Spleen (tissue), 13 donors: ENCODE measurements around the gene PIGO. TPM values are rescaled to one million over a fixed set of nuclear protein-coding genes. Genes with fewer than 3 reads are reported as not detected.
A peak's percentile ranks its signal among the peaks of the same experiment; 100 is the strongest.

Source experiments
- DNase-seq: peaks from one replicate; pipeline ENCODE4 v3.0.0-alpha.2; 2020
- H3K27ac ChIP-seq, 8 donors: fragments of 200-600 bp; sonication (generic) in 7 of 8; 1 replicate in 4 of 8; 2 replicates in 4 of 8; pipeline versions ENCODE4 v1.5.0 to v1.8.0; 2016 to 2021; ENCODE audit warnings: inconsistent platforms in 4 of 8, mild to moderate bottlenecking in 4 of 8, moderate library complexity in 1 of 8
- H3K27me3 ChIP-seq, 7 donors: fragments of 200-600 bp; sonication (generic) in 6 of 7; replicated peaks in 1 of 7; 1 replicate in 4 of 7; 2 replicates in 3 of 7; pipeline versions ENCODE4 v1.5.0 to v1.8.0; 2016 to 2021; ENCODE audit warnings: inconsistent platforms in 3 of 7, mild to moderate bottlenecking in 1 of 7
- H3K36me3 ChIP-seq, 6 donors: fragments of 200-600 bp; sonication (generic) in 5 of 6; 1 replicate in 4 of 6; 2 replicates in 2 of 6; pipeline versions ENCODE4 v1.5.0 to v1.8.0; 2016 to 2021; ENCODE audit warnings: inconsistent platforms in 2 of 6
- H3K4me1 ChIP-seq, 6 donors: fragments of 200-600 bp; sonication (generic) in 5 of 6; 1 replicate in 3 of 6; 2 replicates in 3 of 6; pipeline versions ENCODE4 v1.5.0 to v1.8.0; 2016 to 2021; ENCODE audit warnings: inconsistent platforms in 3 of 6
- H3K4me3 ChIP-seq, 8 donors: fragments of 200-600 bp; sonication (generic) in 7 of 8; 1 replicate in 4 of 8; 2 replicates in 4 of 8; pipeline versions ENCODE4 v1.5.0 to v1.8.0; 2016 to 2021; ENCODE audit warnings: inconsistent platforms in 4 of 8, mild to moderate bottlenecking in 4 of 8, moderate library complexity in 2 of 8
- H3K9me3 ChIP-seq, 8 donors: fragments of 200-600 bp; sonication (generic) in 7 of 8; 1 replicate in 4 of 8; 2 replicates in 4 of 8; pipeline versions ENCODE4 v1.5.0 to v1.8.0; 2016 to 2021; ENCODE audit warnings: inconsistent platforms in 4 of 8
- CTCF ChIP-seq, 11 experiments: fragments of 200-600 bp in 7 of 11; fragments of 450-650 bp in 4 of 11; sonication (generic) in 4 of 11; IDR thresholded peaks in 8 of 11; conservative IDR thresholded peaks in 3 of 11; 1 replicate in 7 of 11; 2 replicates in 4 of 11; pipeline versions ENCODE4 v1.4.0 to v1.8.0; 2016 to 2021; ENCODE audit warnings: antibody characterized with exemption in 11 of 11, inconsistent platforms in 4 of 11, mild to moderate bottlenecking in 1 of 11
- POLR2A ChIP-seq, 3 donors: fragments of 450-650 bp; IDR thresholded peaks; one replicate each; pipeline ENCODE4 v1.5.1; 2017; ENCODE audit warnings: antibody characterized with exemption in 3 of 3, mild to moderate bottlenecking in 1 of 3
- POLR2AphosphoS5 ChIP-seq, 3 donors: sonication (generic); formaldehyde crosslinking; IDR thresholded peaks; one replicate each; pipeline ENCODE4 v1.5.1; 2017; ENCODE audit warnings: antibody characterized with exemption in 3 of 3
- WGBS, 5 donors: extraction: QIAGEN DNeasy Blood & Tissue Kit in 3 of 5; methylation state at CpG; one replicate each; pipeline versions ENCODE4 v1.1.5 to v1.1.7; 2013 to 2018; 5-methylcytosine and 5-hydroxymethylcytosine counted together
- intact Hi-C: fragments of 100-400 bp; cut with DNase I; formaldehyde crosslinking; loops from one replicate; pipeline ENCODE4 v1.15.0; 2023; ENCODE audit warnings: low total_unique reads
- long read RNA-seq, 2 donors: transcript quantifications; one replicate each; lab custom pipeline, GENCODE V29; 2026
- polyA plus RNA-seq, 3 donors: library from polyadenylated mRNA; stranded (reverse); fragments of 200-250 nt; gene quantifications; one replicate each; pipeline ENCODE4 v1.2.1, GENCODE V29; 2013
- total RNA-seq, 7 donors: library from RNA; depleted of rRNA in 3 of 7; stranded (reverse); fragments of >200 nt in 3 of 7; fragmentation: NEBNext Ultra II Directional in 4 of 7; extraction: Animal tissue kit (Norgen Biotek cat#: 25700) in 4 of 7; gene quantifications; one replicate each; pipeline versions ENCODE4 v1.1.0 to v1.2.1, GENCODE V29; 2016 to 2021
- donor health status: healthy with polysubstance abuse.
- donor health status: DM: no; HTN: no; CAD: no; lungs with moderate emphysema.
- donor health status: DM: no; HTN: no; CAD: no.
- donor health status: Bipolar disorder and iron deficiency.
- donor health status: healthy.
- donor health status: DM: no; HTN: no; CAD: no.
- donor health status: DM: yes; HTN: yes; CAD: no.

Gene PIGO
- total RNA-seq = 10 to 100 TPM; 17.5 to 25.0 (median 21.0) TPM
- polyA plus RNA-seq = 10 to 100 TPM; 10.4 to 20.0 (median 19.7) TPM
- long read RNA-seq, donor 1 = 0 reads
- long read RNA-seq, donor 2, partial matches to known transcripts = 0 of 1 reads
- long read RNA-seq, donor 2, other reads (novel, unspliced or antisense) = 0 of 1 reads

- TF ChIP-seq POLR2A (IDR thresholded peaks at IDR 0.05) (peak in 1 of 3 donors; percentile 58), POLR2AphosphoS5 (IDR thresholded peaks at IDR 0.05) (peak; percentile 88 to 93 (median 90)), CTCF (IDR thresholded peaks at IDR 0.05 in 8 of 11, conservative IDR thresholded peaks at IDR 0.05 in 3 of 11) (peak; percentile 76 to 92 (median 83))
- DNase-seq = peak; percentile 99
- Histone ChIP-seq H3K9me3 (no peaks in the 10 kb centered on the region), H3K4me1 (peaks cover 8 to 35% (median 17%) of the 10 kb centered on the region in 6 donors), H3K36me3 (peaks cover 0 to 56% (median 44%) of the 10 kb centered on the region in 6 donors), H3K27me3 (no peaks in the 10 kb centered on the region), H3K27ac (peak within 1 kb of the TSS; percentile 97 to 99 (median 98)), H3K4me3 (peak within 1 kb of the TSS; percentile 60 to 91 (median 74))
- 0 to 1% (median 0%) methylated on average over 19 to 53 of the region's 53 CpGs for WGBS, 5 donors
- intact Hi-C loops = loop anchor here (10.0 kb wide), 2 partner anchors 111 to 201 kb away; partner anchors contain the start of gene DNAJB5
Measured at GRCh38 chr9:35096035-35096849, at the start of gene PIGO. TSS of gene PIGO (minus strand) at chr9:35096591. CDS start at chr9:35095565, 1,026 bp downstream.

- no peaks in the 10 kb centered on the region for H3K36me3 ChIP-seq
- H3K27ac ChIP-seq = no peak overlapping the region
- TF ChIP-seq POLR2AphosphoS5 (IDR thresholded peaks at IDR 0.05) (no peak), POLR2A (IDR thresholded peaks at IDR 0.05) (no peak), CTCF (IDR thresholded peaks at IDR 0.05 in 8 of 11, conservative IDR thresholded peaks at IDR 0.05 in 3 of 11) (no peak)
- peaks cover 0 to 6% (median 0%) of the 10 kb centered on the region in 7 donors for H3K27me3 ChIP-seq
- no peaks in the 10 kb centered on the region for H3K4me1 ChIP-seq
- intact Hi-C loops = no loop called here
- H3K9me3 ChIP-seq = peaks cover 0 to 69% (median 58%) of the 10 kb centered on the region in 8 donors
- no peak overlapping the region for H3K4me3 ChIP-seq
- no peak for DNase-seq
- 86 to 93% (median 88%) methylated on average over 5 of the region's 5 CpGs for WGBS, 5 donors
Measured at GRCh38 chr9:35142037-35142436, 45.6 kb upstream of the PIGO start.

DNA sequence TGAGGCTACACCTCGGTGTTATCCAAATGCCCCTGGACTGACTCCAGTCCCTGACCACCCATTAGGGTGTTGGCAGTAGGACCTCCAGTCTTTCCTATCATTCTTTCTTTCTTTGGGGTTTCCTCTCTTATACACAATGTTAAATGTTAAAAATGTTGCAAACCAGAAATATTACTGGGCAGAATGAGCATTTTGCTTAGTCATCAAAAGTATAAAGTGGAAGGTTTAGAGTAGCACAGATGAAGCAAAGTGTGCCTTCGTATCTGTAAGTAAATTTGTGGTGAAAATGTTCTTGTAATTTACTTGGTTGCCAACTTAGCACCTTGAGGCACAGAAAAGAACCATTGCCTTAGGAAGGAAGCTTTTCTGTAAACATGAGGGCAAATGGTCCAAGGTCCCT is 43.7 kb upstream of the PIGO start:
- no peak overlapping the region for H3K4me3 ChIP-seq
- TF ChIP-seq CTCF (IDR thresholded peaks at IDR 0.05 in 8 of 11, conservative IDR thresholded peaks at IDR 0.05 in 3 of 11) = no peak
- no peak for TF ChIP-seq POLR2AphosphoS5 (IDR thresholded peaks at IDR 0.05)
- no peak for TF ChIP-seq POLR2A (IDR thresholded peaks at IDR 0.05)
- H3K36me3 ChIP-seq = no peaks in the 10 kb centered on the region
- H3K9me3 ChIP-seq = peaks cover 0 to 49% (median 43%) of the 10 kb centered on the region in 8 donors
- H3K4me1 ChIP-seq = no peaks in the 10 kb centered on the region
- DNase-seq = no peak
- intact Hi-C loops = no loop called here
- 86 to 90% (median 88%) methylated on average over 2 of the region's 2 CpGs for WGBS, 5 donors
- H3K27me3 ChIP-seq = peaks cover 0 to 6% (median 0%) of the 10 kb centered on the region in 7 donors
- H3K27ac ChIP-seq = no peak overlapping the region

GRCh38 chr9:35136866-35137265 is 40.5 kb upstream of the PIGO start:
- Histone ChIP-seq H3K27ac (no peak overlapping the region), H3K4me1 (no peaks in the 10 kb centered on the region), H3K27me3 (peaks cover 0 to 6% (median 0%) of the 10 kb centered on the region in 7 donors), H3K36me3 (no peaks in the 10 kb centered on the region), H3K4me3 (no peak overlapping the region), H3K9me3 (peaks cover 0 to 28% (median 20%) of the 10 kb centered on the region in 8 donors)
- WGBS, 5 donors = 86 to 94% (median 91%) methylated on average over 8 of the region's 8 CpGs
- TF ChIP-seq POLR2AphosphoS5 (IDR thresholded peaks at IDR 0.05) (no peak), POLR2A (IDR thresholded peaks at IDR 0.05) (no peak), CTCF (IDR thresholded peaks at IDR 0.05 in 8 of 11, conservative IDR thresholded peaks at IDR 0.05 in 3 of 11) (no peak)
- DNase-seq = no peak
- intact Hi-C loops = no loop called here
